D721Med (cell line): Measurements from ENCODE around the gene ADAMTS9.

Experiments used
- DNase-seq: peaks from one replicate; pipeline ENCODE4 v3.0.0; 2011; ENCODE audit warnings: low spot score; ENCODE audit not compliant: insufficient read length
- FAIRE-seq: peaks from 2 replicates; lab custom pipeline; 2011; peaks lifted over from hg19 to GRCh38; lab: Jason Lieb, UNC
- CTCF ChIP-seq: IDR thresholded peaks from 2 replicates; pipeline ENCODE4 v1.5.1; 2012; ENCODE audit warnings: mild to moderate bottlenecking, control low read depth; ENCODE audit not compliant: insufficient read depth; ENCODE audit errors: missing control alignments

The ADAMTS9 gene

DNA sequence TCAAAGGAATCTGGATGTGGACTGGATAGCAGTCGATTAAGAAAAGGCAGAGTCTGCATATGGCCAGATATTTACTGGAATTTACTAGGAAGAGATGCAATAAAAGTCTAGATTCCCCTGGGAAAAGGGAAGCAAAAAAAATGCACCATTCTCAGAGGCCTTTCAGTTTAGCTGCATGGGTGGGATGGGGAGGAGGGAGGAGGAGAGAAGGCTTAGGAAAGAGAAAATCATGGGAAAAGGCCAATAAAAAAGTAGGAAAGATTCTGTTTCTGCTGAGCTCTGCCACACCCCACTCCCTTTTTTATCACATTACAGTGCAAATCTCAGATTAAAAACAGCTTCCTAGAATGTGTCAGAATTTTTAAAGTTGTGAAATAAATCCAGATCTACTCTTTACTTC is 103.6 kb downstream of the ADAMTS9 start:
- FAIRE-seq = no peak
- TF ChIP-seq CTCF = no peak
- no peak for DNase-seq

GRCh38 chr3:64578797-64579196 is 109.0 kb downstream of the ADAMTS9 start:
- DNase-seq (no peak), FAIRE-seq (no peak)
- TF ChIP-seq CTCF = no peak

DNA sequence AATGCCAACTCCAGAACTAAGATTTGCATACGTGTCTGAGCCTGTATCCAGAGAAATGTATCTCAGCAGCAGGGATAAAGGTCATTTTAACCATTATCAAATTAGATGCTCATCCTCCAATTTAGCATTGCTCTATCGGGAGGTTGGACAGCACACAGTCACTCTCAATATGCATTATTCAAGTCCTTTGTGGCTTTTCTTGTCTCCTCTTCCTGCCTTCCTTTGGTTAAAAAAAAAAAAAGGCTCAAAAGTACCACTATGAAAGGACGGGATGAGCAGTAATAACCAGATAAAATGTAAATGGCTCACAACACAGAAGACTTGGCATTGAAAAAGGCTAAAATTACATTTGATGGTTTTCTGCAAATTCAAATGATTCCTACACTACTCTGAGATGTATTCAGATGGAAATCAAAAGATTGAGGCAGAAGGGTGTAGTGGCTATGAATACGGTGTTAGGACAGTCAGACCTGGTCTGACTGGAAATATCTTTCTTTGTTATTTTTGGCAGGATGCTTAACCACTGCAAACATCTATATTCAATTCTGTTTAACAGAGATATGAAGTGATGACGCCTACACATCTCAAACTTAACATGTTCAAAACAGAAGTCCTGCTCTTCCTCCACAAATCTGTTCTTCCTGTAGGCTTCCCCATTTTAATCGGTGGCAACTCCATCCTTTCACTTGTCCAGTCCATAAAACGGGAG is 109.6 kb downstream of the ADAMTS9 start:
- no peak for TF ChIP-seq CTCF
- DNase-seq (no peak), FAIRE-seq (no peak)

GRCh38 chr3:64576211-64576775 is 111.5 kb downstream of the ADAMTS9 start:
- DNase-seq = no peak
- no peak for FAIRE-seq

GRCh38 chr3:64575211-64575844 is 112.5 kb downstream of the ADAMTS9 start:
- TF ChIP-seq CTCF = peak; percentile 48
- no peak for DNase-seq
- no peak for FAIRE-seq

More at GRCh38 chr3:64576211-64576775, 111.5 kb downstream of the ADAMTS9 start:
- no peak for TF ChIP-seq CTCF

DNA sequence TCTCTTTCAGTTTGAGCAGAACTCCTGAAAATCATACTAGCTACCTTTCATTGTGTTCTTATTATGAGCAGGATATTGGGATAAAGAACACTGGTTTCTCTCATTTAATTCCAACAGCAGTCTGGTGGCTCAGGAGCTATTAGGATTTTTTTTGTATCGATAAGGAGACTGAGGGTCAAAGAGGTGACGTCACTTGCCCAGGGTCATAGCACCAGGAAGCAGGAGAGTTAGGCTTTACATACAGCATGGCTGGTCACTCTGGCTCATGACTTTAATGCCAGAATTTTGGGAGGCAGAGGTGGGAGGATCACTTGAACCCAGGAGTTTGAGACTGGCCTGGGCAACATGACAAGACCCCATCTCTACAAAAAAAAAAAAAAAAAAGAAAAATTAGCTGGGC is 113.6 kb downstream of the ADAMTS9 start:
- FAIRE-seq = no peak
- no peak for DNase-seq
- no peak for TF ChIP-seq CTCF

GRCh38 chr3:64571982-64572381 is 115.8 kb downstream of the ADAMTS9 start:
- DNase-seq = no peak
- no peak for TF ChIP-seq CTCF
- no peak for FAIRE-seq
